ENCODE measurements around the gene USP32.

- TF ChIP-seq EP300 (IDR thresholded peaks at IDR 0.05; ENCODE audit: borderline replicate concordance in 1 of 2, control insufficient read depth in 1 of 2, low read depth in 2 of 2, low read length in 2 of 2): no peak
- no peak for TF ChIP-seq TCF7 (IDR thresholded peaks at IDR 0.05; ENCODE audit: borderline replicate concordance)
- TF ChIP-seq POLR2A (IDR thresholded peaks at IDR 0.05; ENCODE audit: low read depth, low read length): no peak
- TF ChIP-seq CTCF (IDR thresholded peaks at IDR 0.05 in 2 of 3, conservative IDR thresholded peaks at IDR 0.05 in 1 of 3; ENCODE audit: control insufficient read depth in 2 of 3, extremely low read depth in 1 of 3, insufficient read depth in 1 of 3, low read depth in 3 of 3, low read length in 3 of 3): no peak
- TF ChIP-seq HCFC1 (IDR thresholded peaks at IDR 0.05; ENCODE audit: low read length): no peak
- no peak for TF ChIP-seq YY1 (IDR thresholded peaks at IDR 0.05; ENCODE audit: low read depth, low read length)
Observed at GRCh38 chr17:60332574-60332973, 59.4 kb downstream of the USP32 start.

Data from GM12878 (cell line).